CD4-positive, alpha-beta T cell treated with Interleukin-17A for 1 hour (primary cell): ENCODE measurements around the gene ZCCHC2.

Experiments
- DNase-seq: peaks from one replicate; pipeline ENCODE4 v3.0.0-alpha.2; 2020

ZCCHC2 gene

DNA sequence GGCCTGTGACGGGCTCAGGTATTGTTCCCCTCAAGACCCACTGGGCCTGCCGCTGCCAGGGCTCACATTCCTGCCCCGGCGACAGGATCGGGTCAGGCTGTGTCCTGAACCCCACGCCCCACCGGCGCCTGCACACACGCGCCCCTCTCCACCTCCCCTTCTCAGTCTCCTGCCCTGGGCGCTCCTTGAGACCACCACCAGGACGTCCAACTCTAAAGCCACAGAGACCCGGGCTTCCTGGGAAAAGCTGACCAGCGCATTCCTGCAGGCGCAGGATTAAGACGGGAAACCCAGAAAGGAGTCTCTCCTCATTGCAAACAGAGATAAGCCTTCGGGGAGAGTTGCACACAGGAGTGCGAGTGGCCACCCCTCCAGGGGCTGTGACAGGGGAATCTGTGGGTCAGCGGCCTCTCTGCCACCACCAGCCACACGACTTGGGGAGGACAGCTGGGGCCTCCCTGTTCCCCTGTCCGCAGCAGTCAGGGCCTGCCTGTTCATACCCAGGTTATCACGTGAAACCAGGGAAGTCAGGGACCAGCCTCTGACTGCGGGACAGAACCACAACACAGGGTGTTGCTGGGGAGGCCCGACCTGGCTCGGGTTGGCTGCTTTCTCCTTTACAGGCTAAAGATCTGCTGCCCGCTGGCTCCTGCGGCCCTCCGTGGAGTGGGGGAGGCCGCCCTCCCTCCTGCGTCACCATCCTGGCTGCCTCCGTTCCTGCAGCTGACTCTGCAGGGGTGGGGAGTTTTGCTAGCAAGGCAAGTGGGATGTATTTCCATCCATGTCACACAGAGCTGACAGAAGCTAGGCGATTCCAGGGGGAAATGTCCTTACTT, 88.8 kb downstream of the ZCCHC2 start:
- no peak for DNase-seq

DNA sequence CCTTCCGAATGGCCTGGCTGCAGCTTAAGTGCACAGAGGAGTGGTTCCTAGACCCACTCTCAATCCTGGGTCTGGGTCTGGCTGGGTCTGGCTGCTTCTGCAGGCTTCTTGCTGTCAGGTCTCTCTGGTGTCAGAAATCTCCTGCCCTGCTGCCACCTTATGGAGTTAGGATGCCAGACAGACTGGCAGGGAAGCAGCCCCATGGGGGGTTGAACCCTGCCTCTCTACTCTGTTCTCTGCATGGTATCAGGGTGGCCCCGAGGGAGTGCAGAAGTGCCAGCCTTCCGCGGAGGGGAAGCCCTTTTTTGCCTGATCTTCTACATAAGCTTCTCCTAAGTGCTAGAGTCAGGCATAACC, 89.4 kb downstream of the ZCCHC2 start:
- DNase-seq: no peak

DNA sequence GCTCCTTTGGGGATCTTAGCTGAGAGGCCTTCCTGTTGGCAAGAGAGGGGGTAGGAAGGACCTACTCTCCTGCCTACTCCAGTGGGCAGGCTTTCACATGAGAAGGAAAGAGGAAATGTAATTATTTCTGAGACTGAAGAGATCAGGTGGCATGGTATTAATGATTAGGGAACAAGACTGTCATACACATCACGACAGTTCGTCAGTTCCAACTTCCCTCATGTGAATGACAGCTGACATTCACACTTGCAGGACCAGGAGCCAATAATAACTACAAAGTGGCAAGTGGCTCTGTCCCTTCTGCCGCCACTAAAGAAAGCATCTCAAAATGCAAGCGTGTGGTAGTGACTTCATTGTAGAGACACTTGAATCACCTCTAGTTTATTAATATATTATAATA, 90.0 kb downstream of the ZCCHC2 start:
- no peak for DNase-seq

DNA sequence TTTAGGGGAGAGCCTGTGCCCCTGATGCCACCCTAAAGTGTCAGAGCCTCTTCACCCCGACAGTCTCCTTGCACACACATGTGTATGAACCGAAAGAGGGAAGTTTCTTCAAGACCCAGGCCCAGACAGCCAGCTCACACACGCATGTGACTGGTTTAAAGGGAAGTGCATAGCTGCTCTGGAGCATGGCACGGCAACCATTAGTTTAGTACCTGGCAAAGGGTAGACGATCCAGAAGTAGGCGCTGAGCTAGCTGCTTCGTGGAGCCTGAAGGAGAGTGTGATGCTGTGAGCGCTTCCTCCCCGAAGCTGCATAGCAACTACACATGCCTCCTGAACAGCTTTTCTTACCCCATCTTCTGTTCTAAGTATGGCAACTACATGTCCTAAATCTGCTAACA, 91.7 kb downstream of the ZCCHC2 start:
- DNase-seq: no peak

DNA sequence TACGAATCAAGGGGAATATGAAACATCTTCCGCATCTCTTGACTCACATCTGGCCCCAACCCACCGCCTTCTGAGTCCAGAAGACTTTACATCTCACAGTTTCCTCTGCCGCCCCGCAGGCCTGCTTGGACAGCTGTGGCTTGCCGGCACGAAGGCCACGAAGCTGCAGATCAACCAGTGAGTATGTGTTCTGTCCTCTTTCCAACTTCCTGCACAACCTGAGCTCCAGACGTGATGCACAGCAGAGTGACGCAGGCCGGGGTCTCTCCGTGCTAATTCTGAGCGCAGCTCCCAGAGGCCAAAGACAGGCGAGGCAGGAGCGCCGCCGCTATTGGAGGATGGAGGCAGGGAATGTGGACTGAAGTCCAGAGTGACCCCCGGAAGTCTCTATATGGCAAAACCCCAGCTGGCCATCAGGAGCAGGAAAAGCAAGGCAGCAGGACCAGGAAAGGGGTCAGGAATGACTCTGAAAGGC, 93.5 kb downstream of the ZCCHC2 start:
- no peak for DNase-seq

DNA sequence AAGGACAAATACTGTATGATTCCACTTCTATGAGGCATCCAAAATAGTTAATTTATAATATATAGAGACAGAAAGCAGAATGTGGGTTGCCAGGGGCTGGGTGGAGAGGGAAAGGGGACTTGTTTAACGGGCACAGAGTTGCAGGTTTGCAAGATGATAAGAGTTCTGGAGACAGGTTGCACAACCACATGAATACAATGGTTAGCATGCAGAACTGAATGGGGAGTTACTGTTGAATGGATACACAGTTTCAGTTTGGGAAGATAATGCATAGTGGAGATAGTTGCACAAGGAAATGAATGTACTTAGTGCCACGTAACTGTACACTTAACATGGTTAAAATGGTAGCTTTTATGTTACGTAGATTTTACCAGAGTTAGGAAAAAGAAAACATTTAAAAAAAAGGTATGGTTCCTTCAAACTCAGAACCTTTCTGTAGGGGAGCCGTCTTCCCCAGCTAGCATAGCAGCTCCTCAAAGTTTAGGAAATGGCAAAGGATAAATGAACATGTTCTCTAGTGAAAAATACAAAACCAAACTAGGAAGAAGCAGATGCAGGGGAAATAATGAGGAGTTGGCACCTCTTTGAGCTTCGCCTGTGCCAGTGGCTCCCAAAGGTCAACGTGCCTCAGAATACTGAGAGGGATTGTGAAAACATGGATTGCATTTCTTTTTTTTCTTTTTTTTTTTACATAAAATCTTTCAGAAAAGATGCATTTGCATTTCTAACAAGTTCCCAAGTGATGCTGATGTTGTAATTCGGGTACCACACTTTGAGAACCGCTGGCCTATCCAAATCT, 95.2 kb downstream of the ZCCHC2 start:
- DNase-seq: no peak

DNA sequence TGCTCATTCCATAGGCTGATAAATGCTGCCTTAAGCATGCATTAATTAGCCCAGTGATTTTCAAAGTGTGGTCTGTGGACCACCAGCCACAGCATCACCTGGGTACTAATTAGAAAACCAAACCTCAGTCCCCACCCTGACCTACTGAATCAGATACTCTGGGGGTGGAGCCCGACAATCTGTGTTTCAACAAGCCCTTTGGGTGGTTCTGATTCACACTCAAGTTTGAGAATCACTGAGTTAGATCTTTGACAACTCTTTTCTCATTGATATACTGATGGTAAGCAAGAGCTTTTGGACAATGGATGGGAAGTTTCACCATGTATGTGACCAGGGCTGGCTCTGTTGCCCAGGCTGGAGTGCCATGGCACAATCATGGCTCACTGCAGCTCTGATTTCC, 95.9 kb downstream of the ZCCHC2 start:
- no peak for DNase-seq

DNA sequence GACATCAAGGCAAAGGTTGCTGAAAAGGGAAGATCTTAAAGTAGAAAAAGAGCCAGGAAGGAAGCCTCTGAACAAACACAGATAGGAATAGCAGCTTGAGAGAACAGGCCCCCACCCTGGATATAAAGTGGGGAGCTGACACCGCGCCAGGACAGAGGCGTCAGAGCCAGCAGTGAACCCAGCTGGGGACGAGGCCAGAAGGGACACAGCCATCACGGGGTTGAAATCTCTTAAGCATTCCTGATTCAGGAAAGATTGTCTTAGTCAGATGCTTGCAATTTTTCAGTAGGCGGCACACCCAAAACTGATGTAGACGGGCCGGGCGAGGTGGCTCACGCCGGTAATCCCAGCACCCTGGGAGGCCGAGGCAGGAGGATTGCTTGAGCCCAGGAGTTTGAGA, 98.7 kb downstream of the ZCCHC2 start:
- no peak for DNase-seq

DNA sequence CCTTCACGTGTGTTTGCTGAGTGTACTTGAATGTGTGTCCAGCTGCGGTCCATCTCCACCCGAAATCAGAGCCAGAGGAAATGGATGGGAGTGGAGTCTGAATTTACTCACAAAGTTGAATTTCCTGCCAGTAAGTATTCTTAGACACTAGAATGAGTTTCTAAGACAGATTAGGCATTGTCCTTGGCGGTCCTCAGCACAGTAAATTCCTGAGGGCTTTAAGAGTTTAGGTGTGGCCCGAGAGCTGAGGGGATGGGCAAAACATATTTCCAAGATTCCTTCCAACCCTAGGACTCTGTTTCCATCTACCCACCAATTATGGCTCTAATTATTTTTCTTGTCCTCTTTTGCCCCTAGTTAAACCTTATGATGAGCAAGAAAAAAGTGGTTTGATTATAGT, 102.2 kb downstream of the ZCCHC2 start:
- no peak for DNase-seq
